H7 (cell line): Measurements from ENCODE around the gene ACKR2. TPM values are rescaled to one million over a fixed set of nuclear protein-coding genes. Genes with fewer than 3 reads are reported as not detected.

Experiments
- DNase-seq: peaks from one replicate; pipeline ENCODE4 v3.0.0; 2012
- H3K27me3 ChIP-seq: 2 replicates; pipeline ENCODE4 v1.6.0; 2011; ENCODE audit warnings: mild to moderate bottlenecking, low read length; ENCODE audit not compliant: control insufficient read depth, insufficient read depth
- H3K36me3 ChIP-seq: replicated peaks from 2 replicates; pipeline ENCODE4 v1.5.1; 2011; ENCODE audit warnings: low read length; ENCODE audit not compliant: control insufficient read depth, insufficient read depth
- H3K4me3 ChIP-seq: 2 replicates; pipeline ENCODE4 v1.5.1; 2011; ENCODE audit warnings: low read depth, mild to moderate bottlenecking, control low read depth, low read length, moderate library complexity; ENCODE audit not compliant: insufficient read depth
- total RNA-seq: library from RNA; depleted of rRNA; stranded (reverse); fragments of >200 nt; shearing (Covaris generic); gene quantifications from 2 replicates; pipeline ENCODE4 v1.2.3, GENCODE V29; 2014; rRNA removed

ACKR2 gene
- total RNA-seq, 1 experiment from 2014 or later: not detected

GRCh38 chr3:42914771-42915515 is 105.7 kb downstream of the ACKR2 start:
- no peak overlapping the region for H3K4me3 ChIP-seq
- DNase-seq: no peak
- no peaks in the 10 kb centered on the region for H3K36me3 ChIP-seq

More at GRCh38 chr3:42914771-42915515, 105.7 kb downstream of the ACKR2 start:
- H3K27me3 ChIP-seq: no peaks in the 10 kb centered on the region

Other genes starting within 250 kb of the ACKR2 start
- 53.0 and 57.3 TPM in 2 replicates for gene SEC22C, start 227.5 kb upstream of the ACKR2 start, total RNA-seq
- gene SS18L2, start 218.6 kb upstream of the ACKR2 start, total RNA-seq: 56.9 and 58.9 TPM in 2 replicates
- 21.3 and 44.8 TPM in 2 replicates for gene NKTR, start 208.8 kb upstream of the ACKR2 start, total RNA-seq
- 5.1 and 8.0 TPM in 2 replicates for gene ZBTB47, start 155.7 kb upstream of the ACKR2 start, total RNA-seq
- not detected in 2 replicates for gene KLHL40, start 123.9 kb upstream of the ACKR2 start, total RNA-seq
- gene HHATL, start 106.6 kb upstream of the ACKR2 start, total RNA-seq: not detected in 2 replicates
- 0.48 TPM in 1 of 2 replicates, not detected in the other for gene CCDC13, start 36.2 kb upstream of the ACKR2 start, total RNA-seq
- gene HIGD1A, start 5.0 kb upstream of the ACKR2 start, total RNA-seq: 111 and 149 TPM in 2 replicates
- gene CYP8B1, start 66.4 kb downstream of the ACKR2 start, total RNA-seq: not detected in 2 replicates
- not detected in 2 replicates for gene ZNF662, start 96.7 kb downstream of the ACKR2 start, total RNA-seq
- gene GASK1A, start 169.9 kb downstream of the ACKR2 start, total RNA-seq: 3.4 and 4.5 TPM in 2 replicates